A549 (cell line): ENCODE measurements around the gene SNW1. TPM values are rescaled to one million over a fixed set of nuclear protein-coding genes. Genes with fewer than 3 reads are reported as not detected.
A peak's percentile ranks its signal among the peaks of the same experiment; 100 is the strongest.

Experiments
- ATAC-seq, 2 experiments: fragments of 200-7000 bp in 1 of 2; fragments of >200 bp in 1 of 2; cut with Nextera tagmentation in 1 of 2; cut with Tn5 transposase in 1 of 2; 3 replicates each; pipeline versions ENCODE4 v1.8.0 to v1.9.1; 2018 to 2020; ENCODE audit warnings: mild to moderate bottlenecking in 1 of 2, moderate library complexity in 1 of 2
- CTCF ChIA-PET: fragments of 300-600 bp; sonication (Branson Sonifier 250); formaldehyde crosslinking; extraction: SDS; loops from one replicate; lab custom pipeline; 2021; ENCODE audit warnings: antibody characterized with exemption, inconsistent platforms; lab: Yijun Ruan, JAX
- POLR2A ChIA-PET: fragments of 350-600 bp; formaldehyde crosslinking; extraction: SDS; loops from one replicate; lab custom pipeline; 2021; ENCODE audit warnings: antibody characterized with exemption, inconsistent platforms; lab: Yijun Ruan, JAX
- DNase-seq, 2 experiments: peaks; one replicate each; pipeline versions ENCODE4 v3.0.0 to v3.0.0-alpha.2; 2011 to 2016; ENCODE audit warnings: low read depth in 1 of 2, low spot score in 1 of 2
- FAIRE-seq: peaks from 2 replicates; lab custom pipeline; 2011; peaks lifted over from hg19 to GRCh38; lab: Jason Lieb, UNC
- H3K27ac ChIP-seq, 2 experiments: fragments of >200 bp; sonication (Bioruptor Twin); formaldehyde crosslinking; 3 replicates each; pipeline ENCODE4 v1.5.1; 2016 to 2017
- H3K4me1 ChIP-seq: fragments of >200 bp; sonication (Bioruptor Twin); formaldehyde crosslinking; 3 replicates; pipeline ENCODE4 v1.6.1; 2016
- H3K4me2 ChIP-seq: fragments of >200 bp; sonication (Bioruptor Twin); formaldehyde crosslinking; 3 replicates; pipeline ENCODE4 v1.6.1; 2016
- H3K4me3 ChIP-seq: fragments of >200 bp; sonication (Bioruptor Twin); formaldehyde crosslinking; 3 replicates; pipeline ENCODE4 v1.5.1; 2016
- H3K9me3 ChIP-seq: fragments of >200 bp; sonication (Bioruptor Twin); formaldehyde crosslinking; 3 replicates; pipeline ENCODE4 v1.6.1; 2016
- CBX8 ChIP-seq: fragments of 200-600 bp; sonication (generic); IDR thresholded peaks from 2 replicates; pipeline ENCODE4 v1.6.1; 2016
- CEBPB ChIP-seq, 2 experiments: fragments of >200 bp in 1 of 2; sonication (Bioruptor Twin) in 1 of 2; formaldehyde crosslinking in 1 of 2; IDR thresholded peaks; 2 replicates each; pipeline ENCODE4 v1.6.1; 2012 to 2016
- CHD2 ChIP-seq: fragments of 150-350 bp; IDR thresholded peaks from 2 replicates; pipeline ENCODE4 v1.6.1; 2014; ENCODE audit warnings: low read length; ENCODE audit not compliant: partially characterized antibody
- CHD4 ChIP-seq: fragments of 200-600 bp; sonication (generic); IDR thresholded peaks from 2 replicates; pipeline ENCODE4 v1.6.1; 2016; ENCODE audit warnings: antibody characterized with exemption, mild to moderate bottlenecking, borderline replicate concordance
- EHF ChIP-seq: fragments of 250-450 bp; sonication (Bioruptor Pico); IDR thresholded peaks from 2 replicates; pipeline ENCODE4 v1.5.0; 2020; ENCODE audit warnings: mild to moderate bottlenecking
- EHMT2 ChIP-seq: fragments of 200-600 bp; sonication (generic); IDR thresholded peaks from 2 replicates; pipeline ENCODE4 v1.6.1; 2016; ENCODE audit warnings: antibody characterized with exemption, low read depth, mild to moderate bottlenecking, moderate library complexity
- EP300 ChIP-seq, 2 experiments: fragments of >200 bp; sonication (Bioruptor Twin); formaldehyde crosslinking; IDR thresholded peaks; 2 replicates in 1 of 2; 3 replicates in 1 of 2; pipeline ENCODE4 v1.6.1; 2016 to 2017
- FOSB ChIP-seq: fragments of 250-450 bp; sonication (Bioruptor Pico); IDR thresholded peaks from 2 replicates; pipeline ENCODE4 v1.5.0; 2020; ENCODE audit warnings: mild to moderate bottlenecking, moderate library complexity
- GATA3 ChIP-seq: IDR thresholded peaks from 2 replicates; pipeline ENCODE4 v1.6.1; 2012; ENCODE audit warnings: borderline replicate concordance
- HOXA7 ChIP-seq: fragments of 250-450 bp; sonication (Bioruptor Pico); IDR thresholded peaks from 2 replicates; pipeline ENCODE4 v1.5.0; 2020; ENCODE audit warnings: mild to moderate bottlenecking, moderate library complexity
- HOXB13 ChIP-seq: fragments of 250-450 bp; sonication (Bioruptor Pico); IDR thresholded peaks from 2 replicates; pipeline ENCODE4 v1.5.0; 2020; ENCODE audit warnings: low read depth, mild to moderate bottlenecking, moderate library complexity
- JUN ChIP-seq, 2 experiments: fragments of >200 bp; sonication (Bioruptor Twin); formaldehyde crosslinking; IDR thresholded peaks; 2 replicates in 1 of 2; 3 replicates in 1 of 2; pipeline ENCODE4 v1.6.1; 2016 to 2017
- JUNB ChIP-seq: fragments of >200 bp; sonication (Bioruptor Twin); formaldehyde crosslinking; IDR thresholded peaks from 2 replicates; pipeline ENCODE4 v1.6.1; 2016
- KDM1A ChIP-seq: fragments of 200-600 bp; sonication (generic); IDR thresholded peaks from 2 replicates; pipeline ENCODE4 v1.6.1; 2016; ENCODE audit warnings: low read depth, mild to moderate bottlenecking
- MAFK ChIP-seq: fragments of 450-650 bp; IDR thresholded peaks from 2 replicates; pipeline ENCODE4 v1.6.1; 2014; ENCODE audit not compliant: partially characterized antibody
- MAZ ChIP-seq: fragments of 150-350 bp; IDR thresholded peaks from 2 replicates; pipeline ENCODE4 v1.6.1; 2014; ENCODE audit warnings: antibody characterized with exemption, low read depth, low read length, borderline replicate concordance
- NFE2L2 ChIP-seq: fragments of 150-350 bp; conservative IDR thresholded peaks from 2 replicates; pipeline ENCODE4 v1.6.1; 2014; ENCODE audit warnings: low read length
- POLR2A ChIP-seq: IDR thresholded peaks from 2 replicates; pipeline ENCODE4 v1.6.1; 2012; ENCODE audit warnings: mild to moderate bottlenecking, low read length
- RAD21 ChIP-seq, 2 experiments: fragments of >200 bp in 1 of 2; sonication (Bioruptor Twin) in 1 of 2; formaldehyde crosslinking in 1 of 2; IDR thresholded peaks in 1 of 2; conservative IDR thresholded peaks in 1 of 2; 2 replicates in 1 of 2; 3 replicates in 1 of 2; pipeline ENCODE4 v1.6.1; 2012 to 2018; ENCODE audit warnings: inconsistent platforms in 1 of 2
- RARB ChIP-seq: fragments of 250-450 bp; sonication (Bioruptor Pico); IDR thresholded peaks from 2 replicates; pipeline ENCODE4 v1.8.0; 2021; ENCODE audit warnings: mild to moderate bottlenecking, moderate library complexity
- RCOR1 ChIP-seq: fragments of 150-350 bp; IDR thresholded peaks from 2 replicates; pipeline ENCODE4 v1.6.1; 2014; ENCODE audit warnings: antibody characterized with exemption, low read length, low read depth
- RFX5 ChIP-seq: fragments of 450-650 bp; IDR thresholded peaks from 2 replicates; pipeline ENCODE4 v1.7.1; 2014; ENCODE audit warnings: antibody characterized with exemption, mild to moderate bottlenecking, moderate library complexity
- RNF2 ChIP-seq: fragments of 200-600 bp; sonication (generic); IDR thresholded peaks from 2 replicates; pipeline ENCODE4 v1.6.1; 2016; ENCODE audit warnings: low read depth, mild to moderate bottlenecking, antibody characterized with exemption, moderate library complexity, borderline replicate concordance
- SMC3 ChIP-seq: fragments of >200 bp; sonication (Bioruptor Twin); formaldehyde crosslinking; IDR thresholded peaks from 3 replicates; pipeline ENCODE4 v1.6.1; 2018; ENCODE audit warnings: inconsistent platforms
- SREBF2 ChIP-seq: fragments of 450-650 bp; IDR thresholded peaks from 2 replicates; pipeline ENCODE4 v1.6.1; 2014; ENCODE audit warnings: mild to moderate bottlenecking, moderate library complexity
- TFCP2L1 ChIP-seq: fragments of 250-450 bp; sonication (Bioruptor Pico); IDR thresholded peaks from 2 replicates; pipeline ENCODE4 v1.5.0; 2021; ENCODE audit warnings: mild to moderate bottlenecking
- TP53 ChIP-seq: fragments of 250-450 bp; sonication (Bioruptor Pico); IDR thresholded peaks from 2 replicates; pipeline ENCODE4 v1.5.0; 2021; ENCODE audit warnings: mild to moderate bottlenecking, moderate library complexity
- ZFP36 ChIP-seq: fragments of 450-650 bp; IDR thresholded peaks from 2 replicates; pipeline ENCODE4 v1.6.1; 2014; ENCODE audit warnings: borderline replicate concordance; ENCODE audit not compliant: partially characterized antibody
- ZSCAN20 ChIP-seq: fragments of 250-450 bp; sonication (Bioruptor Pico); IDR thresholded peaks from 2 replicates; pipeline ENCODE4 v1.8.0; 2022; ENCODE audit warnings: mild to moderate bottlenecking, moderate library complexity
- WGBS: methylation state at CpG from one replicate; pipeline ENCODE4 v1.1.6; 2017; ENCODE audit errors: missing lambda C conversion rate; 5-methylcytosine and 5-hydroxymethylcytosine counted together
- polyA plus RNA-seq, 4 experiments: library from polyadenylated mRNA; depleted of rRNA in 3 of 4; stranded (reverse); fragments of >200 nt; fragmentation: RNase III in 1 of 4; extraction: RNeasy Plus Mini Kit Qiagen cat#74134 plus additional on column Dnase treatment in 1 of 4; gene quantifications; 2 replicates in 3 of 4; 3 replicates in 1 of 4; pipeline ENCODE4 v1.2.3, GENCODE V29; 2011 to 2017
- TF ChIP-seq, protein P1 (sequence below): IDR thresholded peaks from 2 replicates; pipeline ENCODE4 v1.6.1; 2012
- TF ChIP-seq, protein P2 (sequence below): fragments of >200 bp; sonication (Bioruptor Twin); formaldehyde crosslinking; IDR thresholded peaks from 3 replicates; pipeline ENCODE4 v1.5.1; 2016
- TF ChIP-seq, protein P3 (sequence below): fragments of 450-650 bp; IDR thresholded peaks from 2 replicates; pipeline ENCODE4 v1.6.1; 2014; ENCODE audit warnings: antibody characterized with exemption
- TF ChIP-seq, protein P4 (sequence below): IDR thresholded peaks from 2 replicates; pipeline ENCODE4 v1.6.1; 2012; ENCODE audit warnings: low read depth, borderline replicate concordance
- TF ChIP-seq, protein P5 (sequence below): fragments of 250-450 bp; sonication (Bioruptor Pico); IDR thresholded peaks from 2 replicates; pipeline ENCODE4 v1.5.0; 2021; ENCODE audit warnings: mild to moderate bottlenecking, moderate library complexity, borderline replicate concordance

The SNW1 gene
- polyA plus RNA-seq, 2 of the 4 experiments (the other 2 are of a cell fraction), result 64.8 to 84.0 TPM

DNA sequence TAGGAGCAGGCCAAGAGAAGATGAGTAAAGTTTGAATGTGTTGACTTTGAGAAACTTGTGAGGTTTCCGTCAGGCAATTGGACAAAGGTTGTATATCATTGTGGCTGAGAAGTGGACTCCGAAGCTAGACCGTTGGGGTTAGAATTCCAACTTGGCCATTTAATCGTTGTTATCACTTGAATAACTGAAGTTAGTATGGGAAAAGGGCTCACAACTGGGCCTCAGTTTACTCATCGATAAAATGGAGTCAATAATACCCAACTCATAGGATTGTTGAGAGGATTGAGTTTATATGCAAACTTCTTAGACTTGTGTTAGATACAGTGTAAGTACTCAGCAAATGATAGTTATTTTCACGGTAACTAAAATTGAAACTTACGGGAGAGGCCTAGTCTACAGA, 52.2 kb downstream of the SNW1 start:
- TF ChIP-seq EHF, result no peak
- TF ChIP-seq, protein P1, sequence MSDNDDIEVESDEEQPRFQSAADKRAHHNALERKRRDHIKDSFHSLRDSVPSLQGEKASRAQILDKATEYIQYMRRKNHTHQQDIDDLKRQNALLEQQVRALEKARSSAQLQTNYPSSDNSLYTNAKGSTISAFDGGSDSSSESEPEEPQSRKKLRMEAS, result no peak
- TF ChIP-seq, protein P2, sequence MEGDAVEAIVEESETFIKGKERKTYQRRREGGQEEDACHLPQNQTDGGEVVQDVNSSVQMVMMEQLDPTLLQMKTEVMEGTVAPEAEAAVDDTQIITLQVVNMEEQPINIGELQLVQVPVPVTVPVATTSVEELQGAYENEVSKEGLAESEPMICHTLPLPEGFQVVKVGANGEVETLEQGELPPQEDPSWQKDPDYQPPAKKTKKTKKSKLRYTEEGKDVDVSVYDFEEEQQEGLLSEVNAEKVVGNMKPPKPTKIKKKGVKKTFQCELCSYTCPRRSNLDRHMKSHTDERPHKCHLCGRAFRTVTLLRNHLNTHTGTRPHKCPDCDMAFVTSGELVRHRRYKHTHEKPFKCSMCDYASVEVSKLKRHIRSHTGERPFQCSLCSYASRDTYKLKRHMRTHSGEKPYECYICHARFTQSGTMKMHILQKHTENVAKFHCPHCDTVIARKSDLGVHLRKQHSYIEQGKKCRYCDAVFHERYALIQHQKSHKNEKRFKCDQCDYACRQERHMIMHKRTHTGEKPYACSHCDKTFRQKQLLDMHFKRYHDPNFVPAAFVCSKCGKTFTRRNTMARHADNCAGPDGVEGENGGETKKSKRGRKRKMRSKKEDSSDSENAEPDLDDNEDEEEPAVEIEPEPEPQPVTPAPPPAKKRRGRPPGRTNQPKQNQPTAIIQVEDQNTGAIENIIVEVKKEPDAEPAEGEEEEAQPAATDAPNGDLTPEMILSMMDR, result no peak
- no peak for ATAC-seq
- WGBS, result 11% methylated on average over 7 of the region's 7 CpGs
- Histone ChIP-seq H3K4me2 (peak overlapping the region; percentile 98), H3K4me1 (peaks cover 21% of the 10 kb centered on the region), H3K27ac (peak overlapping the region; percentile 78 to 90), H3K4me3 (peak overlapping the region; percentile 89), H3K9me3 (no peaks in the 10 kb centered on the region)
- no peak for FAIRE-seq
- no peak for DNase-seq
- ChIA-PET POLR2A (no interaction called here), CTCF (no interaction called here)

DNA sequence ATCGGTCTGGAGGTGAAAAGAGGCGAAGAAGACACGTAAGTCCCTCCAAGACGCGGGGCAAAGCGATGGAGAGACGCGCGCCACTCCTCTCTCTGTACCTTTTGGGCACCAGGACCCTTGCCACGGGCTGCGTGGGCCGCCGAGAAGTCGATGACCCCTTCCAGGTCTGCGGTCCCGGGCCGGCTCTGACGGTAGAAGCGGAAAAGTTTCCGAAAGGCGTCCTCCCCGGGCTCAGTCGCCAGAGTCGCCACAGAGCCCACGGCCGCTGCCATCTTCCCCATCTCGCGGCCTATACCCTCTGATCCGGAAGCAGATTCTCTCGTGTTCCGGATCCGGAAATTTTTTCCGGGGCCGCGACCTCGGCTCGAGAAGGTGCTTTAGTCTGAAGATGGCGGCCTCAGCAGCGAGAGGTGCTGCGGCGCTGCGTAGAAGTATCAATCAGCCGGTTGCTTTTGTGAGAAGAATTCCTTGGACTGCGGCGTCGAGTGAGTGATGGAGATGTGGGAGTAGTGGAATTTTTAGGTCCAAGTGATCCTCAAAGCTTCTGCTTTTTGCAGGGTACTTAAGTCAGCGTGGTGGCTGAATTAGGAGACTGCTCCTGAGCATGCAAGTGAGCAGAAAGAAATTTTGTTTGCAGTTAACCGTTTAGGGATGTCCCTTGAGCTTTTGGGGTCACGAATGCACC, 53.1 kb downstream of the SNW1 start, which contains the start of the genes ALKBH1 and SLIRP:
TSS of gene ALKBH1 (minus strand) at position 300 of the 685 bp plus-strand sequence. CDS start at position 281, 19 bp downstream.
TSS of gene SLIRP (plus strand) at position 380 of the 685 bp plus-strand sequence. CDS start at position 389, 9 bp downstream.
- FAIRE-seq (no peak), ATAC-seq (peak; percentile 99), DNase-seq (peak; percentile 82 to 91)
- Histone ChIP-seq H3K4me2 (peak within 1 kb of the TSS; percentile 99), H3K9me3 (no peaks in the 10 kb centered on the region), H3K27ac (peak within 1 kb of the TSS; percentile 78 to 90), H3K4me3 (peak within 1 kb of the TSS; percentile 89), H3K4me1 (peaks cover 21% of the 10 kb centered on the region)
- ChIA-PET POLR2A (interaction anchor here (0.6 kb wide), 1 partner anchor 392 kb away, joined by 6 read pairs; no protein-coding TSS in a partner anchor), CTCF (interaction anchor here (3.0 kb wide), 1 partner anchor 11 kb away, joined by 14 read pairs; no protein-coding TSS in a partner anchor)
- 2% methylated on average over 32 of the region's 49 CpGs for WGBS
- no peak for TF ChIP-seq KDM1A
- TF ChIP-seq RARB (CRISPR knock-in tag), result no peak
- TF ChIP-seq, protein P3, sequence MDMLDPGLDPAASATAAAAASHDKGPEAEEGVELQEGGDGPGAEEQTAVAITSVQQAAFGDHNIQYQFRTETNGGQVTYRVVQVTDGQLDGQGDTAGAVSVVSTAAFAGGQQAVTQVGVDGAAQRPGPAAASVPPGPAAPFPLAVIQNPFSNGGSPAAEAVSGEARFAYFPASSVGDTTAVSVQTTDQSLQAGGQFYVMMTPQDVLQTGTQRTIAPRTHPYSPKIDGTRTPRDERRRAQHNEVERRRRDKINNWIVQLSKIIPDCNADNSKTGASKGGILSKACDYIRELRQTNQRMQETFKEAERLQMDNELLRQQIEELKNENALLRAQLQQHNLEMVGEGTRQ, result no peak
- TF ChIP-seq TFCP2L1 (CRISPR knock-in tag), result no peak; the same call in 1 of the 2 replicates
- TF ChIP-seq CBX8, result no peak
- TF ChIP-seq NFE2L2, result no peak
- no peak for TF ChIP-seq JUNB
- no peak for TF ChIP-seq SMC3
- TF ChIP-seq GATA3, result no peak; the same call in 1 of the 2 replicates
- TF ChIP-seq, protein P4, sequence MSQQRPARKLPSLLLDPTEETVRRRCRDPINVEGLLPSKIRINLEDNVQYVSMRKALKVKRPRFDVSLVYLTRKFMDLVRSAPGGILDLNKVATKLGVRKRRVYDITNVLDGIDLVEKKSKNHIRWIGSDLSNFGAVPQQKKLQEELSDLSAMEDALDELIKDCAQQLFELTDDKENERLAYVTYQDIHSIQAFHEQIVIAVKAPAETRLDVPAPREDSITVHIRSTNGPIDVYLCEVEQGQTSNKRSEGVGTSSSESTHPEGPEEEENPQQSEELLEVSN, result no peak
- peak; percentile 56; the same call in 1 of the 2 replicates for TF ChIP-seq FOSB
- TF ChIP-seq, protein P5, sequence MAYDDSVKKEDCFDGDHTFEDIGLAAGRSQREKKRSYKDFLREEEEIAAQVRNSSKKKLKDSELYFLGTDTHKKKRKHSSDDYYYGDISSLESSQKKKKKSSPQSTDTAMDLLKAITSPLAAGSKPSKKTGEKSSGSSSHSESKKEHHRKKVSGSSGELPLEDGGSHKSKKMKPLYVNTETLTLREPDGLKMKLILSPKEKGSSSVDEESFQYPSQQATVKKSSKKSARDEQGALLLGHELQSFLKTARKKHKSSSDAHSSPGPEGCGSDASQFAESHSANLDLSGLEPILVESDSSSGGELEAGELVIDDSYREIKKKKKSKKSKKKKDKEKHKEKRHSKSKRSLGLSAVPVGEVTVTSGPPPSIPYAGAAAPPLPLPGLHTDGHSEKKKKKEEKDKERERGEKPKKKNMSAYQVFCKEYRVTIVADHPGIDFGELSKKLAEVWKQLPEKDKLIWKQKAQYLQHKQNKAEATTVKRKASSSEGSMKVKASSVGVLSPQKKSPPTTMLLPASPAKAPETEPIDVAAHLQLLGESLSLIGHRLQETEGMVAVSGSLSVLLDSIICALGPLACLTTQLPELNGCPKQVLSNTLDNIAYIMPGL (CRISPR knock-in tag), result no peak
- peak; percentile 90 to 96 for TF ChIP-seq JUN (IDR thresholded peaks at IDR 0.05)
- TF ChIP-seq SREBF2, result no peak
- peak; percentile 86 for TF ChIP-seq POLR2A
- no peak for TF ChIP-seq RNF2
- TF ChIP-seq HOXA7, result no peak
- TF ChIP-seq CHD2, result peak; percentile 23
- no peak for TF ChIP-seq ZSCAN20 (CRISPR knock-in tag)
- no peak for TF ChIP-seq TP53 (CRISPR knock-in tag)
- no peak for TF ChIP-seq EHMT2
- no peak for TF ChIP-seq CEBPB (IDR thresholded peaks at IDR 0.05)
- TF ChIP-seq HOXB13 (CRISPR knock-in tag), result no peak
- no peak for TF ChIP-seq EP300 (IDR thresholded peaks at IDR 0.05)
- no peak for TF ChIP-seq ZFP36
- TF ChIP-seq, protein P1, result peak; percentile 88
- TF ChIP-seq MAFK, result no peak
- no peak for TF ChIP-seq RFX5
- TF ChIP-seq MAZ, result no peak
- no peak for TF ChIP-seq CHD4
- TF ChIP-seq RAD21 (conservative IDR thresholded peaks at IDR 0.05 in 1 of 2, IDR thresholded peaks at IDR 0.05 in 1 of 2), result no peak
- no peak for TF ChIP-seq RCOR1
